ENCODE data around the gene LCN15. TPM values are rescaled to one million over a fixed set of nuclear protein-coding genes. Genes with fewer than 3 reads are reported as not detected.

Gene LCN15
- total and polyA plus RNA-seq, 2 of the 13 experiments (the other 11 are each of a cell fraction or from before 2014, with no cell fraction given) = 1.3 to 53.7 TPM

- TF ChIP-seq RARA (CRISPR knock-in tag; IDR thresholded peaks at IDR 0.05) (peak; percentile 8; the same call in 1 of the 2 replicates), PCBP2 (optimal IDR thresholded peaks at IDR 0.05; ENCODE audit: low read depth, low read length, poor library complexity, severe bottlenecking) (no peak), ZNF598 (CRISPR knock-in tag; IDR thresholded peaks at IDR 0.05; ENCODE audit: borderline replicate concordance) (no peak), ARID2 (CRISPR knock-in tag; IDR thresholded peaks at IDR 0.05; ENCODE audit: borderline replicate concordance) (no peak; the same call in 1 of the 2 replicates), MLXIP (CRISPR knock-in tag; IDR thresholded peaks at IDR 0.05; ENCODE audit: borderline replicate concordance) (peak; percentile 36; the same call in 1 of the 2 replicates), ZNF703 (CRISPR knock-in tag; IDR thresholded peaks at IDR 0.05; ENCODE audit: borderline replicate concordance) (0 out of 2 replicates have a peak, but pooled peaks have one; percentile 9), ZBTB7A (CRISPR knock-in tag; IDR thresholded peaks at IDR 0.05) (no peak), TBX3 (IDR thresholded peaks at IDR 0.05; ENCODE audit: borderline replicate concordance) (no peak), ZNF550 (CRISPR knock-in tag; IDR thresholded peaks at IDR 0.05; ENCODE audit: borderline replicate concordance) (no peak), ZBTB49 (CRISPR knock-in tag; IDR thresholded peaks at IDR 0.05; ENCODE audit: borderline replicate concordance) (no peak), ZNF253 (CRISPR knock-in tag; IDR thresholded peaks at IDR 0.05; ENCODE audit: borderline replicate concordance) (no peak), ZNF747 (CRISPR knock-in tag; IDR thresholded peaks at IDR 0.05; ENCODE audit: borderline replicate concordance) (no peak), NFYC (CRISPR knock-in tag; IDR thresholded peaks at IDR 0.05) (no peak), TRAFD1 (CRISPR knock-in tag; IDR thresholded peaks at IDR 0.05; ENCODE audit: borderline replicate concordance) (no peak), MIER2 (CRISPR knock-in tag; IDR thresholded peaks at IDR 0.05) (no peak), PHF20 (CRISPR knock-in tag; IDR thresholded peaks at IDR 0.05) (0 out of 2 replicates have a peak, but pooled peaks have one; percentile 48), ZNF615 (CRISPR knock-in tag; IDR thresholded peaks at IDR 0.05; ENCODE audit: borderline replicate concordance) (no peak), TCF7L2 (IDR thresholded peaks at IDR 0.05; ENCODE audit: low read depth, low read length) (no peak), STAT6 (CRISPR knock-in tag; IDR thresholded peaks at IDR 0.05; ENCODE audit: borderline replicate concordance) (no peak)
These were observed 35.7 kb upstream of the LCN15 start (continued) for GRCh38 chr9:136799854-136800657.
